Suppressor macrophage (primary cell): ENCODE data around the gene SLC29A1.
"Not testable (repeated sequence)": the region's sequence is repeated elsewhere in the genome, so short reads cannot be mapped to it uniquely, and the experiment has no call there.

Source experiments
- DNase-seq, 4 experiments: peaks; one replicate each; pipeline ENCODE4 v3.0.0-alpha.2; 2020 to 2022
- total RNA-seq, 17 experiments: gene quantifications; one replicate each; lab custom pipeline; 2026; ENCODE audit warnings: mixed read lengths in 6 of 17, inconsistent platforms in 3 of 17; lab: John Stamatoyannopoulos, UW

Gene SLC29A1
- 1.6 to 21.3 (median 9.1) reads per million in 17 experiments for total RNA-seq

GRCh38 chr6:44223319-44224028 is at the start of gene SLC29A1:
SLC29A1 (plus strand) TSS chr6:44223595; CDS start chr6:44227314, 3,719 bp downstream.
- peak; percentile 59 to 84 (median 68) for DNase-seq

GRCh38 chr6:44176130-44176761 is 47.1 kb upstream of the SLC29A1 start:
- DNase-seq = peak; percentile 46 to 71 (median 64)

- peak in 3 of 4 experiments; percentile 18 to 33 (median 30) for DNase-seq
These were observed 46.5 kb upstream of the SLC29A1 start for GRCh38 chr6:44176762-44177509.

- no peak for DNase-seq
These were observed 45.5 kb upstream of the SLC29A1 start for GRCh38 chr6:44177691-44178423.

- DNase-seq = no peak
These were observed 44.8 kb upstream of the SLC29A1 start for GRCh38 chr6:44178424-44179071.

- no peak for DNase-seq
These were observed 44.3 kb upstream of the SLC29A1 start for GRCh38 chr6:44179072-44179536.

- DNase-seq = no peak
These were observed 43.7 kb upstream of the SLC29A1 start for GRCh38 chr6:44179648-44180047.

- DNase-seq = no peak
These were observed 43.0 kb upstream of the SLC29A1 start for GRCh38 chr6:44180406-44180805.

GRCh38 chr6:44180886-44181285 is 42.5 kb upstream of the SLC29A1 start:
- DNase-seq = no peak

- DNase-seq = not testable (repeated sequence)
These were observed 41.6 kb upstream of the SLC29A1 start for GRCh38 chr6:44181784-44182183.

- no peak for DNase-seq
These were observed 40.4 kb upstream of the SLC29A1 start for GRCh38 chr6:44182911-44183390.

GRCh38 chr6:44183783-44184182 is 39.6 kb upstream of the SLC29A1 start:
- no peak for DNase-seq

- DNase-seq = not testable (repeated sequence)
These were observed 38.0 kb upstream of the SLC29A1 start for GRCh38 chr6:44185356-44185755.

- DNase-seq = peak in 3 of 4 experiments; percentile 19 to 26 (median 22)
These were observed 37.3 kb upstream of the SLC29A1 start for GRCh38 chr6:44185953-44186634.

- DNase-seq = no peak
These were observed 36.8 kb upstream of the SLC29A1 start for GRCh38 chr6:44186635-44187025.

- DNase-seq = no peak
These were observed 34.6 kb upstream of the SLC29A1 start for GRCh38 chr6:44188819-44189218.

- DNase-seq = no peak
These were observed 34.1 kb upstream of the SLC29A1 start for GRCh38 chr6:44189257-44189656.

- DNase-seq = no peak
These were observed 32.7 kb upstream of the SLC29A1 start for GRCh38 chr6:44190715-44191114.

GRCh38 chr6:44192428-44193041 is 30.9 kb upstream of the SLC29A1 start:
- no peak for DNase-seq

- no peak for DNase-seq
These were observed 30.0 kb upstream of the SLC29A1 start for GRCh38 chr6:44193307-44193910.
